GM12878 (cell line): ENCODE results near the gene FGFRL1.

Experiments used
- POLR2A ChIP-seq: IDR thresholded peaks from 2 replicates; pipeline ENCODE4 v1.6.1; 2011; ENCODE audit warnings: low read depth, mild to moderate bottlenecking, low read length
- RFX5 ChIP-seq: IDR thresholded peaks from 2 replicates; pipeline ENCODE4 v1.6.1; 2011; ENCODE audit warnings: low read depth, low read length, improper control_type of control experiment
- TAF1 ChIP-seq: IDR thresholded peaks from 2 replicates; pipeline ENCODE4 v1.6.1; 2011; ENCODE audit warnings: mild to moderate bottlenecking, low read depth, low read length, borderline replicate concordance
- TF ChIP-seq, protein P1 (sequence below), 3 experiments: IDR thresholded peaks in 2 of 3; conservative IDR thresholded peaks in 1 of 3; 2 replicates each; pipeline ENCODE4 v1.5.1; 2011; ENCODE audit warnings: low read depth in 3 of 3, low read length in 3 of 3, mild to moderate bottlenecking in 3 of 3, control low read depth in 2 of 3, moderate library complexity in 2 of 3, inconsistent platforms in 1 of 3, mixed read lengths in 1 of 3; ENCODE audit not compliant: control insufficient read depth in 2 of 3, insufficient read depth in 1 of 3; ENCODE audit errors: extremely low read depth in 1 of 3

DNA sequence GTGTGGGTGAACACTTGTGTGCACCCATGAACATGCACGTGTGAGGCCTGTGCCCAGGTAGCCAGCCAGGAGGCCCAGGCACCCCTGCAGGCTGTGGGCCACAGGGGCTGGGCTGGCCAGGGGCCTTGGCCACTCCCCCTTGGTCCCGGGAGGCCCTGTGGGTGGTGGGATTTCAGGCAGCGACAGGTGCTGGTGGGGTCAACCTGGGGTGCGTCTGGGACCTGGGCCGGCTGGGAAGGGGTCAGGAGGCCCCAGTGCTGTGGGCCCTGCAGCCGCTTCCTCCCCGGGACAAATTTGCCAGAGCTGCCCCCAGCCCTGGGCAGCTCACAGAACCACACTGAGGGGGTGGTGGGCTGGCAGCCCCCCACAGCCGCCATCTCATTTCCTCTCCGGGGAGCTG lies 7.9 kb downstream of the FGFRL1 start:
- TF ChIP-seq, protein P1, sequence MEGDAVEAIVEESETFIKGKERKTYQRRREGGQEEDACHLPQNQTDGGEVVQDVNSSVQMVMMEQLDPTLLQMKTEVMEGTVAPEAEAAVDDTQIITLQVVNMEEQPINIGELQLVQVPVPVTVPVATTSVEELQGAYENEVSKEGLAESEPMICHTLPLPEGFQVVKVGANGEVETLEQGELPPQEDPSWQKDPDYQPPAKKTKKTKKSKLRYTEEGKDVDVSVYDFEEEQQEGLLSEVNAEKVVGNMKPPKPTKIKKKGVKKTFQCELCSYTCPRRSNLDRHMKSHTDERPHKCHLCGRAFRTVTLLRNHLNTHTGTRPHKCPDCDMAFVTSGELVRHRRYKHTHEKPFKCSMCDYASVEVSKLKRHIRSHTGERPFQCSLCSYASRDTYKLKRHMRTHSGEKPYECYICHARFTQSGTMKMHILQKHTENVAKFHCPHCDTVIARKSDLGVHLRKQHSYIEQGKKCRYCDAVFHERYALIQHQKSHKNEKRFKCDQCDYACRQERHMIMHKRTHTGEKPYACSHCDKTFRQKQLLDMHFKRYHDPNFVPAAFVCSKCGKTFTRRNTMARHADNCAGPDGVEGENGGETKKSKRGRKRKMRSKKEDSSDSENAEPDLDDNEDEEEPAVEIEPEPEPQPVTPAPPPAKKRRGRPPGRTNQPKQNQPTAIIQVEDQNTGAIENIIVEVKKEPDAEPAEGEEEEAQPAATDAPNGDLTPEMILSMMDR (IDR thresholded peaks at IDR 0.05 in 2 of 3, conservative IDR thresholded peaks at IDR 0.05 in 1 of 3; ENCODE audit: control insufficient read depth in 2 of 3, extremely low read depth in 1 of 3, insufficient read depth in 1 of 3, low read depth in 3 of 3, low read length in 3 of 3), result no peak
- TF ChIP-seq TAF1 (no peak), POLR2A (no peak), RFX5 (no peak)
